ENCODE measurements around the gene CCSER2. TPM values are rescaled to one million over a fixed set of nuclear protein-coding genes. Genes with fewer than 3 reads are reported as not detected.
"Not testable (repeated sequence)": the region's sequence is repeated elsewhere in the genome, so short reads cannot be mapped to it uniquely, and the experiment has no call there.

CCSER2 gene
- total RNA-seq, 1 experiment from 2014 or later: 20.8 TPM

DNA sequence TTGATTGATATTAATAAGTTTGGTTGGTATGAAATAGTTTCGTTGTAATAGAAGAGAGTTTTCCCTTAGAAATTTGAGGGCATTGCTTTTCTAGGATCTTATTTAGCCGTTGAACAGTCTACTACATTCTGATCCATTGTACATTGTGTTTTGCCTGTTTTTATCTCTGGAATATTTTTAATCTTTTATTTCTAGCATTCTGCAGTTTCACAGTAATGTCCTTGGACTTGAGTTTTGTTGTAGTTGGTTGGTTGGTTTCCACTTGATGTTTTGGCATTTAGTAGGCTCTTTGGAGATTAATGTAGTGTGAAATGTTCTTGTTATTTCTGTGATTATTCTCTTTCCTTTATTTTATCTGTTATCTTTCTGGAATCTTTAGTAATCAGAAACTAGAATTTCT is 112.4 kb downstream of the CCSER2 start:
- DNase-seq (ENCODE audit: low read depth): no peak

DNA sequence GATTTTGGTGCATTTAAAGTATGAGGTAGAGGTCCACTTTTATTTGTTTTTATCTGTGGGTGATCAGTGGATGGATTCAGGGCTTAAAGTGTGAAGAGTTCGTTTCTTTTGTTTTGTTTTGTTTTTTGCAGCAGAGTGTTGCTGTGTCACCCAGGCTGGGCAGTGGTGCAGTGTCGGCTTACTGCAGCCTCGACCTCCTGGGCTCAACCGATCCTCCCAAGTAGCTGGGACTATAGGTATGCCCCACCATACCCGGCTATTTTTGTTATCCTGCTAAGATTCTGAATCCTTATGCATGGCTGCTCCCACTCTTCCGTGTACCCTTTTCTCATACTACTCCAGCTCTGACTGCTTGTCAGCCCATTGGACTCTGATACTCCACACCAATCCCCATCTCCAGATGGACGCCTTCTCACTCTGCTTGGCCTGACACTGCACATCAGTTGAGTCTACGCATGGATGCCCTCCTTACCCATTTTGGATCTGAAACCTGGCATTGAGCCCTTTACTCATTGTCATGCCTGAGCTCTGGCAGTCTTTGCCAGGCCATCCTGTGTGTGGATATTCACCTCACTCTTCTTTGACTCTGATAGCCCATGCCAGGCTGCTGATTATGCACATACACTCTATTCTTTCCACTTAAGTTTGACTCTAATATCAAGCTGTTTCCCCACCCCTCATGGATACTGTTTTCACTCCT is 119.5 kb downstream of the CCSER2 start:
- no peak for DNase-seq (ENCODE audit: low read depth)

DNA sequence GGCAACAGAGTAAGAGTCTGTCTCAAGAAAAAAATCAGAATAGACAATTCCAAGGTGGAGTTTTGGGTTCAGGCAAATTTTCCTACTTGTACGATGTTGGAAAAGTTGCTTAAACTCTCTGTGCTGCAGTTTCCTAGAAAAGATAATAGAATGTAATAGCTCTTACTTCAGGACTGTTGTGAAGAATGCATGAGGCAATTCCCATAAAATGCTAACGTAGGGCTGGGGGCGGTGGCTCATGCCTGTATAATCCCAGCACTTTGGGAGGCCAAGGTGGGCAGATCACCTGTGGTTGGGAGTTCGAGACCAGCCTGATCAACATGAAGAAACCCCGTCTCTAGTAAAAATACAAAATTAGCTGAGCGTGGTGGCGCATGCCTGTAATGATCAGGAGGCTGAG is 121.0 kb downstream of the CCSER2 start:
- DNase-seq (ENCODE audit: low read depth): not testable (repeated sequence)

GRCh38 chr10:84452003-84452402 is 123.6 kb downstream of the CCSER2 start:
- DNase-seq (ENCODE audit: low read depth): peak; percentile 79

GRCh38 chr10:84453303-84453702 is 124.9 kb downstream of the CCSER2 start:
- DNase-seq (ENCODE audit: low read depth): no peak

DNA sequence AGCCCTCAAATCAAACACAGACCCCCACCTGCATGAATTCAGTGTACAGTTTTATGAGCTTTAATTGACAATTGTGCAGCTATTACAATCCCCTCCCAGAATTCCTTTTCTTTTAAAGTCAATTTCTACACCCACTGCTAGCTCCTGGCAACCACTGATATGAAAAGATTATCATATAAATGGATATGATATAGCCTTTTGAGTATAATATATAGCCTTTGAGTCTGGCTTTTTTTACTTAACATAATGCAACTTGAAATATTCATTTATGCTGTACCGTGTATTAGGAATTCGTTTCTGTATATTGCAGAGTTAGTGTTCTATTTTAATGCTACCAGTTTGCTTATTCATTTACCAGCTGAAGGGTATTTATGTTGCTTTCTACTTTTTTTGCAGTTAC is 127.7 kb downstream of the CCSER2 start:
- no peak for DNase-seq (ENCODE audit: low read depth)

GRCh38 chr10:84460520-84460919 is 132.1 kb downstream of the CCSER2 start:
- no peak for DNase-seq (ENCODE audit: low read depth)

GRCh38 chr10:84469470-84469869 is 141.1 kb downstream of the CCSER2 start:
- no peak for DNase-seq (ENCODE audit: low read depth)

DNA sequence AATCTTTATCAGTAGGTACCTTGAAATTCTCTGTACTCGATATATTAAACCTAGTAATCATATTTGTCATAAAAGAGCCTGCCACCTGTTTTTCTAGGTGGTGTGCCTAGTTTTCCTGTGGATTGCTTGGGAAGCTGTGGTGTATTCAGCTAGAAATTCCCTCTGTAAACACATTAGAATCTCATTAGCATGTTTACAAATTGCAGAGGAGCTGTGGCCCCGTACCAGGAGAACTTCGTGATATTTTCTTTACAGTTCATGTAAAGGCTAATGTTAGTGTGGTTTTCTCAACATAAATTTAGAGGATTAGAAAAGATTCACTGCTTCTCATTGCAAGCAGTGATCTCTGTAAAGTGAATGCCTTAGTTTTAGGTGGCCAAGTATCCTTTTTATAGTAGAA is 144.7 kb downstream of the CCSER2 start:
- DNase-seq (ENCODE audit: low read depth): no peak

DNA sequence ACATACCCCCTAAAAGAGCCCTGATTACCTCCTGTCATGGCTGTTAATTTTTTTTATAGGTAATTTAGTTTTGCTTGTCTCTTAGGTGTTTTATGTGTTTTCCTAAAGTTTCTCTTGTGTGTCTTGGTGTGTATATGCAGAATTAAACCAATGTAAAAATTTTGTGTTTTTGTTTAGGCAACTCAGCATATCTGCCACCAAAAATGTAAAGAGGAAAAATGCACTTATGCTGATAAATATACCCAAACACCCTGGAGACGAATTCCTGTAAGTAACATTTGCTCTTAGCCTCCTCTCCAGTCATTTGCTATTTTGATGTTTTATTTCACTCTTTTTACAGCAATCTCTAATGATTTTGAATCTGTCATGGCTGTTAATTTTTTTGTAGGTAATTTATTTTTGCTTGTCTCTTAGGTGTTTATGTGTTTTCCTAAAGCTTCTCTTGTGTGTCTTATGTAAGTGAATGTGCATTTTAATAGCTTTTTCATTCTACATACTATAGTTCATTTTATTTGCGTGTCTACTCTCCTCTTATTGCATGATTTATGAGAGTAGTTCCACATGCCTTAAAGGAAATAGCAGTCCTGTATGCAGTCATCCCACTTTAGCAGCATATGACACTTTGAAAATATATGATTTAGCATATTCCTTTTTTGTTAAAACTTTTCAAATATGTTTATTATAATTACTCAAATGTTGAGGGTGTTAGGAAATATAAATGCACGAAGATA is 149.2 kb downstream of the CCSER2 start:
- DNase-seq (ENCODE audit: low read depth): no peak

DNA sequence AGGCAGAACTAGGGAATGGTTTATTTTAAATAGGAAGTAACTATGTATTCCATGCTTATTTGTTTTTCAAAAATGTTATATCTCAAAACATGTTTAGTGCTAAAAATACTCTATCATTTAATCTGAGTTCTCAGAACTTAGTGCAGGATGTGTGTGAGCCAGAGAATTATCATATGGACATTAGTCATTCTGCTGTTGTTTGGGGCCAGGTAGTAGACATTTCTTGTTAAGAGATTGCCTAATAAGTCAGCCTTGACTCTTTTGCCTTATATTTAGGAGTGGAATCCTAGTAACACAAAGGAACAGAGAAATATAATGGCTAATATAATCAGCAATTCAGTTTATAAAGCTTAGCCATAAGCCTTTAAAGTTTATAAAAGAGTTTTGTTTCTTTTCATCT is 149.8 kb downstream of the CCSER2 start:
- peak; percentile 19 for DNase-seq (ENCODE audit: low read depth)

DNA sequence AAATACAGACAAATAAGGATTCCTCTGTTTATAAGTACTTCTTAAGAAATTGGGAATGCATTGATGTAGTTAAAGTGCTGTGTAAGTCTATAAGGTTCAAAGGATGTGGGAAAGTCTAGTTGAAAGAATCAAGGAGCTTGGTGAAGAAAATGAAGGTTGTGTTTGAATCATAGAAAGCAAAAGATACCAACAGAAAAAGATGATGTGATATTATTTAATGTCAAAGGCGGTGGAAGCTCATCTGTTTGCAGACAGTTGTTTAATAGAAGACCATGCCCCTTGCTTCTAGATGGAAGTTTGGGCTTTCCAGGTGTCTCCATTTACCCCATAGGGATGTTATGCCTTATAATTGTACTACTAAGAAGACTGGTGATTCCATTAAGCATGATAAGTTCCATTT is 150.3 kb downstream of the CCSER2 start:
- no peak for DNase-seq (ENCODE audit: low read depth)

GRCh38 chr10:84484541-84484940 is 156.2 kb downstream of the CCSER2 start:
- DNase-seq (ENCODE audit: low read depth): no peak

DNA sequence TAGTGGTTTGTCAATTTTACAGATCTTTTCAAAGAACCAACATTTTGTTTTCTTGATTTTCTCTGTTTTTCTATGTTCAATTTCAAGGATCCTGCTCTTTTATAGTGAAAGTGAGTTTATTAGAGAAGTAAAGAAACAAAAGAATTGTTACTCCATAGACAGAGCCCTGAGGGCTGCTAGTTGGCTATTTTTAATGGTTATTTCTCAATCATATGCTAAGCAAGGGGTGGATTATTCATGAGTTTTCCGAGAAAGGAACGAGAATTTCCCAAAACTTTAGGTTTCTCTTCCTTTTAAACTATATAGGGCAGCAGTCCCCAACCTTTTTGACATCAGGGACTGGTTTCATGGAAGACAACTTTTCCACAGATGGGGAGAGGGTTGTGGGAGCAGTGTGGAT is 165.0 kb downstream of the CCSER2 start:
- no peak for DNase-seq (ENCODE audit: low read depth)

DNA sequence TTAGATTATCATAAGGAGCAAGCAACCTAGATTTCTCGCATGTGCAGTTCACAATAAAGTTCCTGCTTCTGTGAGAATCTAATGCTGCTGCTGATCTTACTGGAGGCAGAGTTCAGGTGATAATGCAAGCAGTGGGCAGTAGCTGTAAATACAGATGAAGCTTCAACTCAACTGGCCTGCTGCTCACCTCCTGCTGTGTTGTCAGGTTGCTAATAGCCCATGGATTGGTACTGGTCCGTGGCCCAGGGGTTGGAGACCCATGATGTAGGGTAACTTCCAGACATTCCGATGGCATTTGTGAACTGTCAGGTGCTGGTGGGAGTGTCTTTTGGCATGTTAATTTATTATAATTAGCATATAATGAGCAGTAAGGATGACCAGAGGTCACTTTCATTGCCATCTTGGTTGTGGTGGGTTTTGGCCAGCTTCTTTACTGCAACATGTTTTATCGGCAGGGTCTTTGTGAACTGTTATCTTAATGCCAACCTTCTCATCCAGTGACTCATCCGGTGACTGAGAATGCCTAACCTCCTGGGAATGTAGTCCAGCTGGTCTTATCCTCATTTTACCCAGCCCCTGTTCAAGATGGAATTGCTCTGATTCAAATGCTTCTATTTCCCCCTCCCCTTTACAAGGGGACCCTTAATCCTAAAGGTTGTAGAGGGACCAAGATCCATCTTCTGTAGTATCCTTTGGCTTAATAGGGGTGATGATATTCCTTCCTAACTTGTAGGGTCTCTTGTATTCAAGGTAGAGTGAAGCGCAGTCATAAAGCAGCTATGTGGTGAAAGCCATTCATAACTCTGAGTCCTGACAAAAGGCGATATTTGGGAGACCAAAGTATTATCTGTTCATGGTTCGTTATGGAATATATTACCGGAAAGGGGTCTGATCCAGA is 165.8 kb downstream of the CCSER2 start:
- peak; percentile 81 for DNase-seq (ENCODE audit: low read depth)

DNA sequence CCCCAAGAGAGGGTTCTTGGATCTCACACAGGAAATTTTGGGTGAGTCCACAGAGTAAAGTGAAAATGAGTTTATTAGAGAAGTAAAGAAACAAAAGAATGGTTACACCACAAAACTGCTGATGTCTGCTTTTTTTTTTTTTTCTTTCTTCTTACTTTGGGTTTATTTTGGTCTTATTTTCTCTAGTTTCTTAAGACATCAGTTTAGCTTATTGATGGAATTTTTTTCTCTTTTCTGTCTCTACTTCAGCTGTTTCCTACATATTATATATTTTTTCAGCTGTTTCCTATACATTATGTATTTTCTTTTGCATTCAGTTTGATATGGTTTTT is 166.4 kb downstream of the CCSER2 start:
- DNase-seq (ENCODE audit: low read depth): no peak

DNA sequence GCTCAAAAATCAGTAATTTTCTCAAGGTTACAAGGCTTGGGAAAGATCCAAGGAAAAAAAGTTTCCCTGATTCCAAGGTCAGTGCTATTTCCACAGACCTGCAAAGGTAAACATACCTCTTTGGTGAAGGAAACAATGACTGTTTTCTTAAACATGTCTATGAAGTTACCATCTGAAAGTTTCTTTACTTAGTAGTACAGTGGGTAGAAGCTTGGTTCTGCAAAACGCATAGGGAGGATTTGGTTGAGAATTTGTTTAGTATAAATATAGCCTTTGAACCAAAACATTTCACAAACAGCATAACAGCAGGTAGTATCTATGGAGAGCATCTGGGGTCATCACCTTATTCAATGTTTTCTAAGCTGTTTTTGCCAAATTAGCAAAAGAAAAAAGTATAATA is 169.6 kb downstream of the CCSER2 start:
- no peak for DNase-seq (ENCODE audit: low read depth)

DNA sequence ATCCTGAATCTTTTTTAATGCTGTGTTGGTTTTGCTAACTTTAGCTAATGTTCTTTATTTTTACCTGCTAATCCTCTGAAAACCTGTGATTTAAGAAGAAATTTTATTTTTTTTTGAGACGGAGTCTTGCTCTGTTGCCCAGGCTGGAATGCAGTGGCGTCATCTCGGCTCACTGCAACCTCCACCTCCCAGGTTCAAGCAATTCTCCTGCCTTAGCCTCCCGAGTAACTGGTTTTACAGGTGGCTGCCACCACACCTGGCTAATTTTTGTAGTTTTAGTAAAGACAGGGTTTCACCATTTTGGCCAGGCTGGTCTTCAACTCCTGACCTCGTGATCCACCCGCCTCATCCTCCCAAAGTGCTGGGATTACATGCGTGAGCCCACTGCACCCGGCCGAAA is 170.7 kb downstream of the CCSER2 start:
- DNase-seq (ENCODE audit: low read depth): not testable (repeated sequence)

GRCh38 chr10:84499846-84500245 is 171.5 kb downstream of the CCSER2 start:
- DNase-seq (ENCODE audit: low read depth): no peak

DNA sequence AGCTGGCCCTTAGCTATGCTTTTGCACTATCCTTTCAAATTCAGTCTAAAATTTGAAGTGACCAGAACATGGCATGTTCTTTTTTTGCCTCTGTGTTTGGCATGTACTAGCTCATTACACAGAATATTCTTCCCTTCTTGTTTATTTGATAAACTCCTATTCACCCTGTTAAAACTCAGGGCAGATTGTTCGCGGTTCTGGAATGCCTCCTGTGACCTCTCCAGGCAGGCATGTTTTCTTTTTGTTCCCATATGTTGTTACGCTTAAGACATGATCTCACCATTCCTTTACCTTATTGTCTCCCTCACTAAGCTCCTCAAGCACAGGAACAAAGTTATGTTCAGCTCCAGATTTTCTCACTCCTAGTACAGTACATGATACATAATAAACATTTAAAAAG is 181.7 kb downstream of the CCSER2 start:
- DNase-seq (ENCODE audit: low read depth): peak; percentile 44

GRCh38 chr10:84511106-84511505 is 182.7 kb downstream of the CCSER2 start:
- no peak for DNase-seq (ENCODE audit: low read depth)

DNA sequence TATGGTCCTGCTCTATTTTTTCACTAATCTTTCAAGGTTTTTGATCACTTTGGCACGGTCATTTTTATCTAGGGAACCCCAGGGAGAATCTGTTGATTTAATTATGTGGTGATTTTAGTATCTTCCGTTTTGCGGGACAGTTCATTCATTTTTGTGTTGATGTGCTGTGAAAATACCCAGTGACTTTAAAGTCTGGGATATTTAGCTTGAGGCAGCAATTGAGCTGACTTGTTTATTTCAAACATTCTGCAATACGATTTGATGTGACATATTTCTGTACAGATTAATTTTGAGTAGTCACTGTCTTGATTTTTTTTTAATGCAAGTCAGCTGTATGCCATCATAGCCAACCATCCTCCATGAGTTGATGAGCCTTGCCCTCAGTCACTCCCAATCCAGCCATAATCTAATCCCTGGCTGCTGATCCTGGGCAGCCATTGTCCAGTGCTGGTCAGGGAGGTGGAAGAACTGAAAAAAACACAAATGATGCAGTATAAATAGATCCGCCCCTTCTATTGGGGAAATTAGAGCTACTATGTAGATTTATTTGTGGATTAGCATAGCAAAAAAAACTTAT is 183.4 kb downstream of the CCSER2 start:
- no peak for DNase-seq (ENCODE audit: low read depth)

Data from LHCN-M2 (cell line).